Measurements from ENCODE around the gene FGF14.
"Not testable (repeated sequence)": the region's sequence is repeated elsewhere in the genome, so short reads cannot be mapped to it uniquely, and the experiment has no call there.

Gene FGF14

GRCh38 chr13:101845245-101846020 is 556.4 kb downstream of the FGF14 start:
- TF ChIP-seq CTCF (IDR thresholded peaks at IDR 0.05; ENCODE audit: borderline replicate concordance, insufficient read depth, low read depth, low read length), result no peak
- no peak overlapping the region for H3K4me3 ChIP-seq (ENCODE audit: low read depth, low read length)

GRCh38 chr13:101841698-101842097 is 560.1 kb downstream of the FGF14 start:
- TF ChIP-seq CTCF (IDR thresholded peaks at IDR 0.05; ENCODE audit: borderline replicate concordance, insufficient read depth, low read depth, low read length), result no peak
- H3K4me3 ChIP-seq (ENCODE audit: low read depth, low read length), result no peak overlapping the region

GRCh38 chr13:101838323-101838722 is 563.5 kb downstream of the FGF14 start:
- TF ChIP-seq CTCF (IDR thresholded peaks at IDR 0.05; ENCODE audit: borderline replicate concordance, insufficient read depth, low read depth, low read length), result no peak
- H3K4me3 ChIP-seq (ENCODE audit: low read depth, low read length), result no peak overlapping the region

GRCh38 chr13:101837778-101838177 is 564.1 kb downstream of the FGF14 start:
- H3K4me3 ChIP-seq (ENCODE audit: low read depth, low read length), result not testable (repeated sequence)

GRCh38 chr13:101837288-101837687 is 564.6 kb downstream of the FGF14 start:
- TF ChIP-seq CTCF (IDR thresholded peaks at IDR 0.05; ENCODE audit: borderline replicate concordance, insufficient read depth, low read depth, low read length), result no peak
- no peak overlapping the region for H3K4me3 ChIP-seq (ENCODE audit: low read depth, low read length)

- H3K4me3 ChIP-seq (ENCODE audit: low read depth, low read length), result no peak overlapping the region
- no peak for TF ChIP-seq CTCF (IDR thresholded peaks at IDR 0.05; ENCODE audit: borderline replicate concordance, insufficient read depth, low read depth, low read length)
Observed at GRCh38 chr13:101835920-101836319, 565.9 kb downstream of the FGF14 start.

- no peak for TF ChIP-seq CTCF (IDR thresholded peaks at IDR 0.05; ENCODE audit: borderline replicate concordance, insufficient read depth, low read depth, low read length)
Observed at GRCh38 chr13:101833671-101834070, 568.2 kb downstream of the FGF14 start.

More at GRCh38 chr13:101833671-101834070, 568.2 kb downstream of the FGF14 start:
- H3K4me3 ChIP-seq (ENCODE audit: low read depth, low read length), result no peak overlapping the region

Measured in GM12875 (cell line).